ENCODE results near the gene MYO10. TPM values are rescaled to one million over a fixed set of nuclear protein-coding genes. Genes with fewer than 3 reads are reported as not detected.
A peak's percentile ranks its signal among the peaks of the same experiment; 100 is the strongest.

MYO10 gene
- polyA plus RNA-seq, 3 donors, result 0.23 to 1.1 (median 0.35) TPM

GRCh38 chr5:16671208-16671607 lies 264.9 kb downstream of the MYO10 start:
- Mint-ChIP-seq H3K27me3 (ENCODE audit: low read depth in 3 of 3) (peaks cover 1 to 3% (median 2%) of the 10 kb centered on the region in 3 donors), H3K9me3 (peaks cover 0 to 2% (median 0%) of the 10 kb centered on the region in 7 donors), H3K4me3 (no peak overlapping the region), H3K4me1 (no peaks in the 10 kb centered on the region), H3K36me3 (peaks cover 0 to 33% of the 10 kb centered on the region in 2 donors), H3K27ac (peak overlapping the region in 1 of 7 donors; percentile 22)
- intact Hi-C loops (cut with micrococcal nuclease), result no loop called here
- Histone ChIP-seq H3K27me3 (ENCODE audit: control insufficient read depth in 2 of 2, insufficient read depth in 2 of 2, low read length in 2 of 2) (no peaks in the 10 kb centered on the region), H2AFZ (ENCODE audit: insufficient read depth, low read depth, low read length, poor library complexity, severe bottlenecking) (no peak overlapping the region), H3K4me3 (replicated peaks in 1 of 3; ENCODE audit: low read depth in 2 of 3, low read length in 3 of 3) (no peak overlapping the region), H3K9me3 (replicated peaks in 1 of 2; ENCODE audit: control insufficient read depth in 1 of 2, insufficient read depth in 1 of 2, low read length in 2 of 2) (no peaks in the 10 kb centered on the region), H3K79me2 (ENCODE audit: insufficient read depth, low read length) (no peaks in the 10 kb centered on the region), H3K4me2 (replicated peaks; ENCODE audit: extremely low read depth, low read length, poor library complexity, severe bottlenecking) (no peak overlapping the region), H3K4me1 (ENCODE audit: control insufficient read depth in 1 of 2, insufficient read depth in 2 of 2, low read length in 2 of 2) (no peaks in the 10 kb centered on the region), H3K27ac (ENCODE audit: low read depth in 1 of 2, low read length in 2 of 2) (no peak overlapping the region), H4K20me1 (ENCODE audit: insufficient read depth, low read length) (no peaks in the 10 kb centered on the region), H3K9ac (ENCODE audit: insufficient read depth, low read length, poor library complexity, severe bottlenecking) (no peak overlapping the region), H3K36me3 (replicated peaks in 1 of 2; ENCODE audit: control insufficient read depth in 1 of 2, insufficient read depth in 2 of 2, low read length in 2 of 2) (no peaks in the 10 kb centered on the region)
- WGBS (ENCODE audit: insufficient coverage), result 94% methylated on average over 6 of the region's 7 CpGs
- DNase-seq, result no peak
- TF ChIP-seq CTCF (IDR thresholded peaks at IDR 0.05), result no peak

- WGBS (ENCODE audit: insufficient coverage), result no CpG with 5 or more reads among the region's 3 CpGs
- no peak for TF ChIP-seq CTCF (IDR thresholded peaks at IDR 0.05)
- Mint-ChIP-seq H3K27me3 (ENCODE audit: low read depth in 3 of 3) (peaks cover 1 to 3% (median 2%) of the 10 kb centered on the region in 3 donors), H3K27ac (no peak overlapping the region), H3K4me1 (no peaks in the 10 kb centered on the region), H3K4me3 (no peak overlapping the region), H3K36me3 (peaks cover 0 to 31% of the 10 kb centered on the region in 2 donors), H3K9me3 (peaks cover 0 to 2% (median 0%) of the 10 kb centered on the region in 7 donors)
- H3K4me1 ChIP-seq (ENCODE audit: control insufficient read depth in 1 of 2, insufficient read depth in 2 of 2, low read length in 2 of 2), result no peaks in the 10 kb centered on the region
- H3K4me3 ChIP-seq (replicated peaks in 1 of 3; ENCODE audit: low read depth in 2 of 3, low read length in 3 of 3), result no peak overlapping the region
- H3K4me2 ChIP-seq (replicated peaks; ENCODE audit: extremely low read depth, low read length, poor library complexity, severe bottlenecking), result no peak overlapping the region
- no peaks in the 10 kb centered on the region for H4K20me1 ChIP-seq (ENCODE audit: insufficient read depth, low read length)
- H3K9me3 ChIP-seq (replicated peaks in 1 of 2; ENCODE audit: control insufficient read depth in 1 of 2, insufficient read depth in 1 of 2, low read length in 2 of 2), result no peaks in the 10 kb centered on the region
- H3K9ac ChIP-seq (ENCODE audit: insufficient read depth, low read length, poor library complexity, severe bottlenecking), result no peak overlapping the region
- H3K27me3 ChIP-seq (ENCODE audit: control insufficient read depth in 2 of 2, insufficient read depth in 2 of 2, low read length in 2 of 2), result no peaks in the 10 kb centered on the region
- H3K27ac ChIP-seq (ENCODE audit: low read depth in 1 of 2, low read length in 2 of 2), result no peak overlapping the region
- H3K79me2 ChIP-seq (ENCODE audit: insufficient read depth, low read length), result no peaks in the 10 kb centered on the region
- H2AFZ ChIP-seq (ENCODE audit: insufficient read depth, low read depth, low read length, poor library complexity, severe bottlenecking), result no peak overlapping the region
- H3K36me3 ChIP-seq (replicated peaks in 1 of 2; ENCODE audit: control insufficient read depth in 1 of 2, insufficient read depth in 2 of 2, low read length in 2 of 2), result no peaks in the 10 kb centered on the region
- DNase-seq, result no peak
- intact Hi-C loops (cut with micrococcal nuclease), result loop anchor here (5.0 to 10.0 kb wide), 2 partner anchors 175 to 182 kb away; no protein-coding TSS in a partner anchor
These were observed 266.3 kb downstream of the MYO10 start for GRCh38 chr5:16669776-16670175.
